D721Med (cell line): ENCODE measurements around the gene ZNF771.

Experiments
- DNase-seq: peaks from one replicate; pipeline ENCODE4 v3.0.0; 2011; ENCODE audit warnings: low spot score; ENCODE audit not compliant: insufficient read length
- FAIRE-seq: peaks from 2 replicates; lab custom pipeline; 2011; peaks lifted over from hg19 to GRCh38; lab: Jason Lieb, UNC
- CTCF ChIP-seq: IDR thresholded peaks from 2 replicates; pipeline ENCODE4 v1.5.1; 2012; ENCODE audit warnings: mild to moderate bottlenecking, control low read depth; ENCODE audit not compliant: insufficient read depth; ENCODE audit errors: missing control alignments

Gene ZNF771

GRCh38 chr16:30380072-30380802 lies 27.2 kb upstream of the ZNF771 start:
- no peak for TF ChIP-seq CTCF
- FAIRE-seq (no peak), DNase-seq (no peak)

GRCh38 chr16:30380803-30381208 lies 26.6 kb upstream of the ZNF771 start:
- TF ChIP-seq CTCF: no peak
- FAIRE-seq (no peak), DNase-seq (no peak)

- TF ChIP-seq CTCF: no peak
- no peak for DNase-seq
- FAIRE-seq: no peak
Observed at GRCh38 chr16:30381291-30382041, 25.9 kb upstream of the ZNF771 start.

GRCh38 chr16:30382111-30382881 lies 25.1 kb upstream of the ZNF771 start, which contains the start of gene SEPTIN1:
Gene SEPTIN1, minus strand, starts transcription at chr16:30382561. Its CDS starts 19 bp downstream, at chr16:30382542.
- FAIRE-seq: no peak
- TF ChIP-seq CTCF: no peak

GRCh38 chr16:30383521-30383920 lies 23.9 kb upstream of the ZNF771 start:
- DNase-seq (no peak), FAIRE-seq (no peak)
- TF ChIP-seq CTCF: no peak

More at GRCh38 chr16:30382111-30382881, 25.1 kb upstream of the ZNF771 start, which contains the start of gene SEPTIN1:
- DNase-seq: no peak

- FAIRE-seq (no peak), DNase-seq (no peak)
- TF ChIP-seq CTCF: no peak
Observed at GRCh38 chr16:30394592-30395154, 12.7 kb upstream of the ZNF771 start.
